ENCODE data around the gene PI4KA.

Gene PI4KA

GRCh38 chr22:20792221-20792965, 66.2 kb downstream of the PI4KA start:
- no peak for DNase-seq

DNA sequence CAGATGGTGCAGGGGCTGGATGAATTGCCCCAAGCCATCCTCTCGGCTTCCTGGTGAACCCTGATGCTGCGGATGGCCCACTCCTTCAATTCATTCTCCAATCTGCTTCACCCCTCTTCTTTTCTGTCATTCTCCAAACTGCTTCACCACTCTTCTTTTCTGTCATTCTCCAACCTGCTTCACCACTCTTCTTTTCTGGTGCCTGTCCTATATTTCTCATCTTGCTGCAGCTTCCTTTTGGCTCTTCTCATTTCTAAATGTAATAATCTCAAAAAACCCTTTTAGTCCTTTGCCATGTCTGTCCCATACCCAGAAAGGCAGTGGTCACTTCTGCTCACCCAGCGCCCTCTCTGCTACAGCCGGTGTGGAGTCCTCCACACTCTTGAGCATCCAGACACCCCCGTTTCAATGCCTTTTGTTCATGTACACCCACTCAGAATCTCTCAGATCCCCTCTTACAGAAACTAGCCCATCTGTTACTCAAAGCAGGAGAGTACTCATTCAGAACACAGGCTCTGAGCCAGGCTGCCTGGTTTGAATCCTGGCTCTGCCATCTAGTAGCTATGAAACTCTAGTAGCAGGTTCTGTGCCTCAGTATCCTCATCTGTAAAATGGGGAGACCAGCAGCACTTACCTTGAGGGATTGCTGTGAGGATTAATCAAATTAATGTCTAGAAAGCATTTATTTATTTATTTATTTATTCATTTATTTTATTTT, 69.8 kb downstream of the PI4KA start:
- no peak for DNase-seq

DNA sequence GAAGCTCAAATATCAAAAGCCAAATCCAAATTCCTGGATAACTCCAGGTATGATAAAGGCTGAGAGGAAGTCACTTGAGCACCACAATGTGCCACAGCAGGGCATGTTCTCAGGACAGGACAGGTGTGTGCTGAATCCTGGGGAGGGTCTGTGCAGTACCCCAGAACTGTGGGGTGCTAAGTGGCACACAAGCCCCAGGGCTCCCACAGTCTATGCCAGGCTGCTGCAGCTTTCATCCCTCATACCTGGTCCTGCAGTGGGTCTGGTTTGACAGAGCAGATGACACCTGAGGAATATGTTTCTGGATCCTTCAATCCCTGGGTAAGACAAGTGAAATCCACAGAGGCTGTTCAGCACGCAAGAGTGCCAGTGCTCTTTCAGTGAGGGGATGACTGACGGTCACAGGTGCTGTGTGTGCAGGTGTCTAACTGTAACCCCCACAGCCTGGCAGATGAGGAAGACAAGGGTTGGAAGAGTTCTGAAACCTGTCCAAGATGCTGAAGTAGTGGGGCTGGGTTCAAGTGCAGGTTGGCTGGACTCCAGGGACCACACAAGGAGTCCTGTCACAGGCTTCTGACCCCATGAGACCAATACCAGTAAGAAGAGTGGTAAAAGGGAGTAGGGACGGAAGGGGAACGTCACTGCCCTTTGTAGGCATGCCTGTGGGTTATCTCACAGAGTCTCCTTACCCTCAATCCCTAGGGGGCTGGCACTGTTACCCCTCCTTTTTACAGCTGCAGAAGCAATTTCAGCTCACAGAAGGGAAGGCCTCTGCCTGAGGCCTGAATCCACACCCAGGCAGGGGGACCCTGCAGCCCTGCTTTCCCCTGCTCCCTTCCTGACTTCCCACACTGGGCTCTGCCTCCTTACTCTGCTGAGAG, 70.6 kb downstream of the PI4KA start:
- no peak for DNase-seq

- DNase-seq = no peak
These were observed 71.4 kb downstream of the PI4KA start for GRCh38 chr22:20787223-20787622.

DNA sequence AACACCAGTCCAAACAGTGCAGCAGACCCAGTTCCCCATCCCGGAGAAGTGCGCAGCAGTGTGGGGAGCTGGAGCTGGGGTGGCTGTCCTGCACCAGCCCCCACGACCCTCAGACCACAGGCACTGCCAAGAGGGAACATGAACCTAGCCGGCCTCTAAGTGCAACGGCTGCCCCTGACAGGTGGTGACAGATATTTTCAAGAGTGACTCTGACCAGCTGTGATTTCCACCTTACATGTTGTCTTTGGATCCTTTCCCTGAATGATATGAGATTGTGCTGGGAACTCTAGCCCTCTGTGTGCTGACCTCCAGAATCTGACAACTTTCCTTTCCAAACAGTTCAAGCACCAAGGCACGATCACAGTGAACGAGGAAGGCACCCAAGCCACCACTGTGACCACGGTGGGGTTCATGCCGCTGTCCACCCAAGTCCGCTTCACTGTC, 72.1 kb downstream of the PI4KA start:
- no peak for DNase-seq

- no peak for DNase-seq
These were observed 72.6 kb downstream of the PI4KA start for GRCh38 chr22:20786048-20786447.

DNA sequence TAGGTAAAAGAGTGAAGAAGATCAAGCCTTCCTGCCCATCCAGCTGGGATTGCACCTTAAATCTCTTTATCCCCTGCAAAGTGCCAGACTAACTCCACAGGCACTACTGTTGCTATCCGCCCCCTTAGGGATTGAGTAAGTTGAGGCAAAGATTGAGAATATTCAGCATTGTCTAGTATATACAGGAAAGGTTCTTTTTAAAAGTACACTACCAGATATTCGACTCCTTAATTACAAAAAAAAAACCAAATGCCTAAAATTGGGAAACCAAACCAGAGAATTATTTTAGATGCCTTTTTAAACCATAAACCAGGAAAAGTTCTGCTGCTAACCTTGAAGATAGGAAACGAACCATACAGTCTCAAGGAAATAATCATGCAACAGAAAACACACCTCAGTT, 73.2 kb downstream of the PI4KA start:
- DNase-seq = no peak

DNA sequence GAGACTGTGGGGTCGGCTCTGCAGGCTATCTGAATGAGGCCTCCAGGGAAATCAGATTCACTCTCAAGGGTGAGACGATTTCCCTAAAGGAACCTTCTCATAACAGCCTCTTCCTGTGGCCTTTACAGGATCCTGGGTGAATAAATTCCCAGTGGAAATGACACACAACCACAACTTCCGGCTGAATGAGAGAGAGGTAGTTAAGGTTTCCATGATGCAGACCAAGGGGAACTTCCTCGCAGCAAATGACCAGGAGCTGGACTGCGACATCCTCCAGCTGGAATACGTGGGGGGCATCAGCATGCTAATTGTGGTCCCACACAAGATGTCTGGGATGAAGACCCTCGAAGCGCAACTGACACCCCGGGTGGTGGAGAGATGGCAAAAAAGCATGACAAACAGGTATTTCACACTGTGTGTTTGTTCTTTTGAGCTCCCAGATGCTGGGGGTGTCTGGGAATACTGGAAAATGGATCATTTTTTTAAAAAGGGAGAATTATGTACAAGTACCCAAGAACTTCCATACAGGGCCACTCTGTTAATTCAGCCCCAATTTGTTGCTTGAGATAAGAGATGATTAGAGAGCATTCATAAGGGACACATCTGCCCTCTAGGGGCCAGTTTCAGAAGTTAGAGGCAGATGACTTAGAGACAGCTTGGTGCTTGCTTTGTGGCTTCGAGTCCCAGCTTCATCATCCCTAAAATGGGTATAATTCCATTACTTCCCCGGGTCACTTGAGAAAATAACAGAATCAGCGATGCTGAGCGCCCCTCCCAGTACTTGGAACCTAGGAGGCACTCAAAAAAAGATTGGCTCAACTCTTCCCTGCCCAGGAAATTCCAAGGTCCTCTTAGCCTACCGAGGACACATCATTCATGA, 74.5 kb downstream of the PI4KA start:
- DNase-seq = peak; percentile 17 to 52

GRCh38 chr22:20783300-20783673, 75.3 kb downstream of the PI4KA start:
- DNase-seq = no peak

GRCh38 chr22:20782596-20783299, 75.9 kb downstream of the PI4KA start:
- DNase-seq = no peak

- no peak for DNase-seq
These were observed 76.5 kb downstream of the PI4KA start for GRCh38 chr22:20782083-20782482.

DNA sequence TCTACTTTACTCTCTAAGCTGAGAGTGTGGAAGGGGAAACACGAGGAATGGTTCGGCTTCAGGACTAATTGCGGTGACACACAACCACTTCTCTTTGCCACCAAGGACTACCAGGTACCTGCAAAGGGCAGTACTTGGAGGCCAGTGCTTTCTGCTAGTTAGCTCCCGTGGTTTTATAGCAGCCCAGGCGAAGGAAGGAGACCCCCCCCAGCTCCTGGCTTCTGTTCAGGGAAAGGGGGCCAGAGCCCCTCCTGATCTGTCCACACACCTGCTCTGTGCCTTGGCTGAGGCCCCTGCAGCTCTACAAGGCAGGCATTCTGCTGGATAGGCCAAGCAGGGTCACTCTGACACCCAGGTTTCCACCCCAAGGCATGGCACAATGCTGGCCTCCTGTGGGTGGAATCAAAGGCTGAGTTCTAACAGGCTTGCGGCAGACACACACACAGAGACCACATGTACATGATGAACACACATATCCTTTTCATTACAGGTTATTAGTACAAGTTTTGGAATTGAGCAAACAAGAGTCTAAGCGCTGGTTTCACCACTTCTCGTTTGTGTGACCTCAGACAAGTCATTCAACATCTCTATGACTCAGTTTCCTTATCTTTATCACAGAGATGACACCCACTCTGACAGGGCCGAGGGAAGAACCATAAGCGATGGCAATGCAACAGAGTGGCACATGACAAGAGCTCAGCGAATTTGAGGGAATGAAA, 77.2 kb downstream of the PI4KA start:
- peak; percentile 33 to 55 for DNase-seq

DNA sequence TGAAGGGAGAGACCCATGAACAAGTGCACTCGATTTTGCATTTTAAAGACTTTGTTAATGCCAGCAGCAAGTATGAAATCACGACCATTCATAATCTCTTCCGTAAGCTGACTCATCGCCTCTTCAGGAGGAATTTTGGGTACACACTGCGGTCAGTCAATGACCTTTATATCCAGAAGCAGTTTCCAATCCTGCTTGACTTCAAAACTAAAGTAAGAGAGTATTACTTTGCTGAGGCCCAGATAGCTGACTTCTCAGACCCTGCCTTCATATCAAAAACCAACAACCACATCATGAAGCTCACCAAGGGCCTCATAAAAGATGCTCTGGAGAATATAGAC, 78.8 kb downstream of the PI4KA start:
- no peak for DNase-seq

DNA sequence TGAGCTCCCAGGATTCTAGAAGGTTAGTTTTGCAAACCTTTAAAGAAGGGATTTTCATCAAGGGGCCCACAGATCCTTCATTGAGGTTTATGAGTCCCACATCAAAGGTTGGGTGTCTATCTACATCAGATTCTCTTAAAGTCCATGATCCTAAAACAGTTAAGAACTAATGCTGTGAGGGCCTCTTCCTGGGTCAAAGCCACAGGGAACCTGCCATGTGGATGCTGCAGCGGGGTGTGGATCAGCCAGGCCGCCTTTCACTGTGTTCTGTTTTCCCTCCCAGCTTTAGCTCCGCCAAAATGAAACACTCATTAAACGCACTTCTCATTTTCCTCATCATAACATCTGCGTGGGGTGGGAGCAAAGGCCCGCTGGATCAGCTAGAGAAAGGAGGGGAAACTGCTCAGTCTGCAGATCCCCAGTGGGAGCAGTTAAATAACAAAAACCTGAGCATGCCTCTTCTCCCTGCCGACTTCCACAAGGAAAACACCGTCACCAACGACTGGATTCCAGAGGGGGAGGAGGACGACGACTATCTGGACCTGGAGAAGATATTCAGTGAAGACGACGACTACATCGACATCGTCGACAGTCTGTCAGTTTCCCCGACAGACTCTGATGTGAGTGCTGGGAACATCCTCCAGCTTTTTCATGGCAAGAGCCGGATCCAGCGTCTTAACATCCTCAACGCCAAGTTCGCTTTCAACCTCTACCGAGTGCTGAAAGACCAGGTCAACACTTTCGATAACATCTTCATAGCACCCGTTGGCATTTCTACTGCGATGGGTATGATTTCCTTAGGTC, 79.4 kb downstream of the PI4KA start:
- no peak for DNase-seq

GRCh38 chr22:20777420-20778177, 81.0 kb downstream of the PI4KA start:
- no peak for DNase-seq

- no peak for DNase-seq
These were observed 81.8 kb downstream of the PI4KA start for GRCh38 chr22:20776624-20777405.

GRCh38 chr22:20775342-20775895, 83.2 kb downstream of the PI4KA start:
- DNase-seq = no peak

DNA sequence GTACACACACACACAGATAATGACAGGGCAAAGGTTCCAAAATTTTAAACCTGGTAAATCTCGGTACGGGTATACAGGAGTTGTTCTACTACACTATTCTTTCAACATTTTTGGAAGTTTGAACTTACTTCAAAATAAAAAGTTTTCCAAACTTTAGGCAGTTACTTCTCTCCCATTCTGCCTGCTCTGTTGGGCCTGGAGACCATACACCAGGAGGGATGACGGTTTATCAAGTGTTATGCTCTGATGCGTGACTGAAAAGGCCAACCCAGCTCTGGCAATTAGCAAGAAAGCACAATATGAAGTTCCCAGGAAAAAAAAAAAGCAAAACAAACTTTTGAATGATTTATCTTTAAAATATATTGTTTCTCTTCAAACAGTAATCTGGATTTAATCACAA, 83.7 kb downstream of the PI4KA start:
- DNase-seq = no peak

All from activated CD4-positive, alpha-beta T cell treated with anti-CD3 and anti-CD28 coated beads, Interleukin-2, amount 50 U/mL, for 48 hours (primary cell).